ENCODE measurements around the gene PREX1. TPM values are rescaled to one million over a fixed set of nuclear protein-coding genes. Genes with fewer than 3 reads are reported as not detected.

PREX1 gene
- total RNA-seq, 2 experiments from 2014 or later: 142 to 147 TPM

DNA sequence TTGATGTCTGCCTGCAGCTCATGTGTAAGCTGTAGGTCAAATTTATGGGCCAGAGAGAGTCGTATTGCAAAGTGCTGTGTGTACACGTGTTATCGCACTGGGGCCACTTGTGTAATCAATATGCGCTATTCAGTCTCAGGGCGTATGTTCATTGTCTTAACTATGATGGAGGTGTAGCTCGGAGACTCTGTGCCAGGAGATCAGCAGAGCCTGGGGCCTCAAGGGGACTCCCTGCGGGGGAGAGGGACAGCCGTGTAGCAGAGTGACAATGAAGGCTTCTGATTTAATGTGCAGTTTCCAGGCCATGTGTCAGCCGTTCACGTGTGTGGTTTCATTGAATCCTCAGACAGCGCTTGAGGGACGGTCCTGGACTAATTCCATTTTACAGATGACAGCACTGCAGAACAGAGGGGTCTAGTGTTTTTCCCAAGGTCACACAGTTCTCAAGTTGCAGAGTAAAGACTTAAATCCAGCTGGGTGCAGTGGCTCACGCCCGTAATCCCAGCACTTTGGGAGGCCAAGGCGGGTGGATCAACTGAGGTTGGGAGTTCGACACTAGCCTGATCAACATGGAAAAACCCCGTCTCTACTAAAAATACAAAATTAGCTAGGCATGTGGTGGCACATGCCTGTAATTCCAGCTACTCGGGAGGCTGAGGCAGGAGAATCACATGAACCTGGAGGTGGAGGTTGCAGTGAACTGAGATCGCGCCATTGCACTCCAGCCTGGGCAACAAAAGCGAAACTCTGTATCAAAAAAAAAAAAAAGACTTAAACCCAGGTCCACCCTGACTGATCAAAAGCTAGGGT, 242.5 kb downstream of the PREX1 start:
- H3K4me3 Mint-ChIP-seq: no peak overlapping the region
- no peak overlapping the region for H3K27ac Mint-ChIP-seq
- no peaks in the 10 kb centered on the region for H3K36me3 Mint-ChIP-seq
- DNase-seq: no peak
- H3K27me3 Mint-ChIP-seq: peaks cover 16% of the 10 kb centered on the region
- no peaks in the 10 kb centered on the region for H3K9me3 Mint-ChIP-seq
- POLR2A ChIA-PET: no interaction called here
- ATAC-seq (ENCODE audit: low read depth): no peak
- no peaks in the 10 kb centered on the region for H3K4me1 Mint-ChIP-seq

DNA sequence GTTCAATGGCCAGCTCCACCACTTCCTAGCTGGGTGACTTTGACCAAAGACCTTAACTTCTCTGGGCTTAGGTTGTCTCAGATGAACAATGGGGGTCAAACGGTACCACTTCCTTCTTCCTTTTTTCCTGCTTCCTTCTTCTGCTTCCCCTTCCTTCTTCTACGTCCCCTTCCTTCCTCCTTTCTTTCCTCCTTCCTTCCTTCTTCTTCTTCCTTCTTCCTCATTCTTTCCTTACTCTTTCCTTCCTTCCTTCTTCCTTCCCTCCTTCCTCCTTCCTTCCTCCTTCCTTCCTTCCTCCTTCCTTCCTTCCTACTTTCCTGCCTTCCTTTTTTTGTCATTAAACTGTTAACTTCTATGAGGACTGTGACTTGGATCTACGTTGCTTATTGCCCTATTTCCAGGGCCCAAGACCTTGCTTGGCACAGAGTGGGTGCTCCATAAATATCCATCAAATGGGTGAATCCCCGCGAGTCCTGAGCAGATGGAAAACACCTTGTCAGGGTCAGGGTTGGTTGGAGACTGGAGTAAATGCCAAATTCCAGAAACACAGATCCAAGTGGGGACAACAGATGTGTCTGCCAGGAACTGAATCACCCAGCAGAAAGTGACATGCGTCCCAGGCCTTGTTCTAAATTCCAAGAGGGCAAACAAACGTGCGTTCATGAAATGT, 243.3 kb downstream of the PREX1 start:
- no peak overlapping the region for H3K27ac Mint-ChIP-seq
- H3K9me3 Mint-ChIP-seq: no peaks in the 10 kb centered on the region
- no peaks in the 10 kb centered on the region for H3K4me1 Mint-ChIP-seq
- H3K4me3 Mint-ChIP-seq: no peak overlapping the region
- H3K27me3 Mint-ChIP-seq: peaks cover 16% of the 10 kb centered on the region
- ATAC-seq (ENCODE audit: low read depth) (no peak), DNase-seq (no peak)
- POLR2A ChIA-PET: no interaction called here
- H3K36me3 Mint-ChIP-seq: no peaks in the 10 kb centered on the region

DNA sequence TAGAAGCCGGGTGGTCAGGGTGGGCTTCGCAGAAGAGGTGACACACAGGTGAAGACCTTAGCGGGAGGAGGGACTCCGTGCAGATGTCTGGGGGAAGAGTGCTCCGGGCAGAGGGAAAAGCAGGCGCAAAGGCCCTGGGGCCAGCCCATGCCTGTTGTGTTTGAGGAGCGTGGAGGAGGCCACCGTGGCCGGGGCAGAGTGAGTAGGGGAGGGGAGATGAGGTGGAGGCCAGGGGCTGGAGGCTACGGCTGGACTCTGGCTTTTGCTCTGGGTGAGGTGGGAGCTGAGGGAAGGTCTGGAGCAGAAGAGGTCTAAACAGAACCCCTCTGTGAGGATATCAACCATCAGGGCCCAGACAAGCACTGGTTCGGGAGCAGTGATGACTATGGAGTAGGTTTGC, 244.0 kb downstream of the PREX1 start:
- no peaks in the 10 kb centered on the region for H3K9me3 Mint-ChIP-seq
- no peak overlapping the region for H3K4me3 Mint-ChIP-seq
- POLR2A ChIA-PET: no interaction called here
- DNase-seq (no peak), ATAC-seq (ENCODE audit: low read depth) (no peak)
- H3K36me3 Mint-ChIP-seq: no peaks in the 10 kb centered on the region
- no peak overlapping the region for H3K27ac Mint-ChIP-seq
- H3K4me1 Mint-ChIP-seq: no peaks in the 10 kb centered on the region
- H3K27me3 Mint-ChIP-seq: peaks cover 16% of the 10 kb centered on the region

DNA sequence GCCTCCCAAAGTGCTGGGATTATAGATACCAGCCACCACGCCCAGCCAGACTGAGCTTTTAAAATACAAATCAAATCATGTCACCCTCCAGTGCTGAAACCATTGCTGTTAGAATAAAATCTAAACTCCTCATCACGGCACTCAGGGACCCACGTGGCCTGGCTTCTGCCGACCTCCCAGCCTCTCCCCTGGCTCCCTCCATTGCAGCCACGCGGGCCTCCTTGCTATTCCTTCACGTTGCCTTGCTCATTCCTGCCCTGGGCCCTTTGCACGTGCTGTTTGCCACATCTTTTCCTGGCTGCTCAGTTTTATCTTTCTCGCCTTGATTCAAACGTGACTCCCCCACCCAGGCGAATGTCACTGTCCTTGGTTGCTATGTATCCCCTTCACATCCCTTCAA, 244.6 kb downstream of the PREX1 start:
- DNase-seq (no peak), ATAC-seq (ENCODE audit: low read depth) (no peak)
- H3K36me3 Mint-ChIP-seq: no peaks in the 10 kb centered on the region
- POLR2A ChIA-PET: no interaction called here
- H3K4me3 Mint-ChIP-seq: no peak overlapping the region
- peaks cover 14% of the 10 kb centered on the region for H3K27me3 Mint-ChIP-seq
- H3K4me1 Mint-ChIP-seq: no peaks in the 10 kb centered on the region
- H3K9me3 Mint-ChIP-seq: no peaks in the 10 kb centered on the region
- no peak overlapping the region for H3K27ac Mint-ChIP-seq

DNA sequence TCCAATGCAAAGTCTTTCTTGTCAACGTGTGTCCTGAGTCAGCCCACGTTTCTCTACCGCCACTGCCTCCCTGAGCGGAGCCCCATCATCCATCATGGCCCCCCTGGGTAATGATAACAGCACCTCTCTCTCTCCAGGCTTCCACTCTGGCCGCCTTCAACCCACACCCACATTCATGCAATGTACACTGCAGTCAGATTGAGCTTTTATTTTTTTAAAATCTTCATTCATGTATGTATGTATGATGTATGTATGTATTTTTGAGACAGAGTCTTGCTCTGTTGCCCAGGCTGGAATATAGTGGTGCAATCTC, 245.2 kb downstream of the PREX1 start:
- Mint-ChIP-seq H3K4me1 (no peaks in the 10 kb centered on the region), H3K36me3 (no peaks in the 10 kb centered on the region), H3K27ac (no peak overlapping the region), H3K9me3 (no peaks in the 10 kb centered on the region), H3K4me3 (no peak overlapping the region), H3K27me3 (peaks cover 14% of the 10 kb centered on the region)
- ATAC-seq (ENCODE audit: low read depth) (no peak), DNase-seq (no peak)
- POLR2A ChIA-PET: no interaction called here

DNA sequence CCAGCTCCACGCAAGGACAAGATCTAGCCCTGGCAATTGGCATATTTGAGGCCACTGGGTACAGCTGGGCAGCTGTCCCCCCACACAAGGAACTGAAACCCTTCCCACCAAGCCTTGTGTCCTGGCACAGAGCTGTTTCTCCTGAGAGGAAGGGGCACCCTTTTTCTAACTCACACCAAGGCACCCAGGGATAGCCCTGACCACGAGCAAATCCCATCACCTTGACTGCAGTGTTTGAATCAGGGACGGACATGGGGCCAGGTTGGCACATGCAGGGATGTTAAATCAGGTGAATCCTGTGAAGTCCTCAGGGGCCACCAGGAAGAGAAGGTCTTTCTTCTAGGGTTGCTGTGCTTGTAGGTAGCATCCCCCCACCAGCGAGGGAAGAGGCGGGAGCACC, 246.6 kb downstream of the PREX1 start:
- Mint-ChIP-seq H3K4me1 (no peaks in the 10 kb centered on the region), H3K27me3 (peaks cover 14% of the 10 kb centered on the region), H3K27ac (no peak overlapping the region), H3K9me3 (no peaks in the 10 kb centered on the region), H3K4me3 (no peak overlapping the region), H3K36me3 (no peaks in the 10 kb centered on the region)
- POLR2A ChIA-PET: interaction anchor here (0.6 kb wide), 1 partner anchor 469 kb away, joined by 4 read pairs; no protein-coding TSS in a partner anchor
- DNase-seq (no peak), ATAC-seq (ENCODE audit: low read depth) (no peak)

DNA sequence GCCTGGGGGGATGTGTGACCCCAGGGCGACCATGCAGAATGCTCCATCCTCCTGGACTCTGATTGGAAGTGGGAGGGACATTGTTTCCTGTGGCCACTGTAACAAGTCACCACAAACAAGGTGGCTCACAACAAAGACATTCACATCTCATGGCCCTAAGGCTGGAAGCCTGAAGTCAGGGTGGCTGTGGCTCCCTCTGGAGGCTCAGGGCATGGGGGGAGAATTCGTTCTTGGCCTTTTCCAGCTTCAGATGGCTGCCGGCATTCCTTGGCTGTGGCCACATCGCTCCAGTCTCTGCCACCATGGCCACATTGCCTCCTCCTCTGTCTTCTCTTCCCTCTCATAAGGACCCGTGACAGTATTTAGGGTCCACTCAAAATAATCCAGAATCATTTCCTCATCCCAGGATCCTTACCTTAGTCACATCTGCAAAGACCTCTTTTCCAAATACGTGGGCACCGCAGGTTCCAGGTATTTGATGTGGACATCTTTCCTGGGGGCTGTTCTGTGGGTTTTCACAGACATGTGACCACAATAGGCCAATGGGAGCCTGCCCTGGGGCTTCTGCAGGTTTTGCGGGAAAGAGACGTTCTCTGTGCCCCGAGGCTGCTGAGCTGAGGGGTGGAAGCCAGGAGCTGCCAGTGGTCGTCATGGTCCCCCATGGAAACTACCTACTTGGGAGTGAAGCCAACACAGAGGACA, 249.3 kb downstream of the PREX1 start:
- H3K4me3 Mint-ChIP-seq: no peak overlapping the region

DNA sequence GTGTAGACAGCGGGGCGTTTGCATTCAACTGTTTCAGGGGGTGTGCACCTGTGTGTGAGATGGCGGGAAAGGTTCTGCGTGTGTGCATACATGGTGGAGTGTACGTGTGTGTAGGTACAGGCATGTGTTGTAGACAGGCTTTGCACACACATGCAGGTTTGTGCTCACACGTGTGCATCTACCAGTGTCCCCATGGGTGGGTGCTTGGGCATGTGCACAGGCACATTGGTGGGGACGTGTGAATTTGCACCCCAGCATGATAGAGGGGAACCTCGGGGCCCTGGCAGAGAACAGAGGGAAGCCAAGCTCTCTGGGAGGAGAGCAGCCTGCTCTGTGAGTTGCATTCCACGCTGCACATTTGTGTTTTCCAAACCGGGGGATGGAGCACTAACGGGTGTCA, 250.2 kb downstream of the PREX1 start:
- Mint-ChIP-seq H3K4me1 (no peaks in the 10 kb centered on the region), H3K36me3 (no peaks in the 10 kb centered on the region), H3K27ac (no peak overlapping the region), H3K27me3 (peaks cover 9% of the 10 kb centered on the region), H3K9me3 (no peaks in the 10 kb centered on the region), H3K4me3 (no peak overlapping the region)
- POLR2A ChIA-PET: no interaction called here
- no peak for ATAC-seq (ENCODE audit: low read depth)
- no peak for DNase-seq

More for the DNA sequence above, 249.3 kb downstream of the PREX1 start:
- Mint-ChIP-seq H3K9me3 (no peaks in the 10 kb centered on the region), H3K36me3 (no peaks in the 10 kb centered on the region), H3K27ac (no peak overlapping the region), H3K4me1 (no peaks in the 10 kb centered on the region), H3K27me3 (peaks cover 11% of the 10 kb centered on the region)
- POLR2A ChIA-PET: no interaction called here
- DNase-seq: no peak
- ATAC-seq (ENCODE audit: low read depth): no peak

DNA sequence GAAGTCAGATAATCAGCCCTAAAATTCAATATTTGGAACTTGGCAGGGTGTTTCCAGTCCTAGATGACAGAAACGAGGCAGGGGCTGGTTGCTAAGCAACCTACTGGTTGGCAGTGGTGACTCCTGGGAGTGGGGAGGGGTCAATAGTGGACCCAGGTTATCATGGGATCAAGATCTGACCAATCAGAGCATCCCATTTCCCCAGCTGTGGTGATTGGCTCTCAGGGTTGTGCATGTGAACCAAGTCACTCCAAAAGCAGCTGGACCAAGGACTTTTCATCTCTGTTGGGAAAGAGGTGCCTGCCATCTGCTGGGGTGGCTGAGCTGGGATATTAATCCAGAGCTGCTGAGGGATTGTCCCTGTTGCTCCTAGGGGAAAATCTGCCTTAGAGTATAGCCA, 253.4 kb downstream of the PREX1 start:
- H3K36me3 Mint-ChIP-seq: no peaks in the 10 kb centered on the region

More for the DNA sequence above, 253.4 kb downstream of the PREX1 start:
- DNase-seq: no peak
- Mint-ChIP-seq H3K27me3 (peaks cover 2% of the 10 kb centered on the region), H3K4me3 (no peak overlapping the region), H3K27ac (no peak overlapping the region), H3K4me1 (no peaks in the 10 kb centered on the region), H3K9me3 (no peaks in the 10 kb centered on the region)
- no peak for ATAC-seq (ENCODE audit: low read depth)
- POLR2A ChIA-PET: no interaction called here

Other genes with a start within 250 kb of the PREX1 start
- 10 to 100 TPM; 19.8 to 20.6 TPM for gene ARFGEF2, start 93.7 kb upstream of the PREX1 start, total RNA-seq
- 10 to 100 TPM; 68.3 to 69.8 TPM for gene CSE1L, start 218.3 kb upstream of the PREX1 start, total RNA-seq